ENCODE data around the gene HCRTR1. TPM values are rescaled to one million over a fixed set of nuclear protein-coding genes. Genes with fewer than 3 reads are reported as not detected.

HCRTR1 gene
- total and polyA plus RNA-seq, 2 of the 8 experiments (the other 6 are each of a cell fraction or from before 2014, with no cell fraction given) = 0.35 to 0.39 TPM

DNA sequence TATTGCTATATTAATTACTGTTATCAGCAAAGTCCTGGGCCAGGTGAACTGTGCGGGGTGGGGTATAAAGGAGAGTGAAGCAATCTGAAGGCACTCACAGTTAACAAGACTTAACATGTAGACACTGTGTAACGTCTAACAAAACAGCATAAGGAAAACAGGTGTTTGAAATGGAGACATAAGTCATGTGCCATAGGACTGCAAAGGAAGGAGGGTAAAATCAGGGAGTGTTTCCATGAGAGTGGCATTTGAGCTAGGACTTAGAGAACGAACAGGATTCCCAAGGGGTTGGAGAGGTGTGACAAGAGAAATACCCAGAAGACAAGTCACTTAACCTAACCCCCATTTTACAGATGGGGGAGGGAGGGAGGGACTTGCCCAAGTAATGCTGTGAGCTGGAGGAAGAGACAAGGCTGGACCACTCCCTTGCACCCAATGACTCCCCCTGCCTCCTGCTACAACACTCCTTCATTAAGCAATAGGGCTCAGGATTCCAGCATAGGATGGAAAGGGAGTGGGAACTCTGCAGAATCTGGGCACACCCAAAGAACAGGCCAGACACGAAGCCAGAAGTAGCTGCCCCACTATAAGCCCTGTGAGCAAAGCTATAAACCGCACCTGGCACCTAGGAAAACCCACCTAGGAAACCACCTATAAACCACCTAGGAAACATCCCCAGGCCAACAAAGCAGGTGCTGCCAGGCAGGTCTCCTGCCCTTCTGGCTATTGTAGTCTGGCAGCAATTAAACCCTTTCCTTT lies 20.6 kb downstream of the HCRTR1 start (continued):
- TF ChIP-seq CHD7 (IDR thresholded peaks at IDR 0.05; ENCODE audit: insufficient replicate concordance, low read length) (no peak), CREB1 (IDR thresholded peaks at IDR 0.05) (no peak), NRF1 (IDR thresholded peaks at IDR 0.05; ENCODE audit: low read depth, low read length) (no peak), JUND (IDR thresholded peaks at IDR 0.05; ENCODE audit: low read length) (no peak), SUZ12 (IDR thresholded peaks at IDR 0.05; ENCODE audit: low read length) (no peak), SIN3A (conservative IDR thresholded peaks at IDR 0.05 in 1 of 2, IDR thresholded peaks at IDR 0.05 in 1 of 2; ENCODE audit: low read depth in 1 of 2, low read length in 2 of 2) (no peak), SIRT6 (IDR thresholded peaks at IDR 0.05; ENCODE audit: low read length) (no peak), EZH2 (IDR thresholded peaks at IDR 0.05; ENCODE audit: low read depth, low read length, severe bottlenecking) (no peak)
- TF ChIP-seq, protein P1, sequence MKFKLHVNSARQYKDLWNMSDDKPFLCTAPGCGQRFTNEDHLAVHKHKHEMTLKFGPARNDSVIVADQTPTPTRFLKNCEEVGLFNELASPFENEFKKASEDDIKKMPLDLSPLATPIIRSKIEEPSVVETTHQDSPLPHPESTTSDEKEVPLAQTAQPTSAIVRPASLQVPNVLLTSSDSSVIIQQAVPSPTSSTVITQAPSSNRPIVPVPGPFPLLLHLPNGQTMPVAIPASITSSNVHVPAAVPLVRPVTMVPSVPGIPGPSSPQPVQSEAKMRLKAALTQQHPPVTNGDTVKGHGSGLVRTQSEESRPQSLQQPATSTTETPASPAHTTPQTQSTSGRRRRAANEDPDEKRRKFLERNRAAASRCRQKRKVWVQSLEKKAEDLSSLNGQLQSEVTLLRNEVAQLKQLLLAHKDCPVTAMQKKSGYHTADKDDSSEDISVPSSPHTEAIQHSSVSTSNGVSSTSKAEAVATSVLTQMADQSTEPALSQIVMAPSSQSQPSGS (IDR thresholded peaks at IDR 0.05; ENCODE audit: low read length) = no peak
